ENCODE measurements around the gene NDUFB6.
A peak's percentile ranks its signal among the peaks of the same experiment; 100 is the strongest.
"Not testable (repeated sequence)": the region's sequence is repeated elsewhere in the genome, so short reads cannot be mapped to it uniquely, and the experiment has no call there.

The NDUFB6 gene

GRCh38 chr9:32572900-32573523, at the start of gene NDUFB6:
Gene NDUFB6 (minus strand): TSS chr9:32573159. CDS start chr9:32573060, 99 bp downstream.
- DNase-seq, result peak; percentile 91

GRCh38 chr9:32618261-32618660, 45.3 kb upstream of the NDUFB6 start:
- DNase-seq, result no peak

GRCh38 chr9:32606811-32607210, 33.9 kb upstream of the NDUFB6 start:
- no peak for DNase-seq

- DNase-seq, result no peak
Observed at GRCh38 chr9:32603914-32604852, 31.2 kb upstream of the NDUFB6 start.

GRCh38 chr9:32599021-32599420, 26.1 kb upstream of the NDUFB6 start:
- not testable (repeated sequence) for DNase-seq

GRCh38 chr9:32596936-32597335, 24.0 kb upstream of the NDUFB6 start:
- DNase-seq, result no peak

- no peak for DNase-seq
Observed at GRCh38 chr9:32596096-32596865, 23.3 kb upstream of the NDUFB6 start.

- DNase-seq, result no peak
Observed at GRCh38 chr9:32590898-32591297, 17.9 kb upstream of the NDUFB6 start.

GRCh38 chr9:32590476-32590875, 17.5 kb upstream of the NDUFB6 start:
- DNase-seq, result no peak

GRCh38 chr9:32589083-32589723, 16.2 kb upstream of the NDUFB6 start:
- peak; percentile 7 for DNase-seq

- no peak for DNase-seq
Observed at GRCh38 chr9:32587901-32588300, 14.9 kb upstream of the NDUFB6 start.

- DNase-seq, result no peak
Observed at GRCh38 chr9:32584784-32585183, 11.8 kb upstream of the NDUFB6 start.

GRCh38 chr9:32581512-32582143, 8.7 kb upstream of the NDUFB6 start:
- no peak for DNase-seq

- no peak for DNase-seq
Observed at GRCh38 chr9:32580631-32581300, 7.8 kb upstream of the NDUFB6 start.

- peak; percentile 15 for DNase-seq
Observed at GRCh38 chr9:32579706-32580331, 6.9 kb upstream of the NDUFB6 start.

- no peak for DNase-seq
Observed at GRCh38 chr9:32578976-32579375, 6.0 kb upstream of the NDUFB6 start.

GRCh38 chr9:32577316-32577715, 4.4 kb upstream of the NDUFB6 start:
- DNase-seq, result no peak

- no peak for DNase-seq
Observed at GRCh38 chr9:32574858-32575257, 1.9 kb upstream of the NDUFB6 start.

GRCh38 chr9:32573821-32574220, 862 bp upstream of the NDUFB6 start:
- no peak for DNase-seq

- DNase-seq, result no peak
Observed at GRCh38 chr9:32571969-32572899, 725 bp downstream of the NDUFB6 start.
